Astrocyte (in vitro differentiated cells and primary cell): Measurements from ENCODE around the gene ABCA7. TPM values are rescaled to one million over a fixed set of nuclear protein-coding genes. Genes with fewer than 3 reads are reported as not detected.

Experiments
- DNase-seq: peaks from one replicate; pipeline ENCODE4 v3.0.0-alpha.2; 2010; ENCODE audit warnings: low read depth
- FAIRE-seq: peaks from 2 replicates; lab custom pipeline; 2011; peaks lifted over from hg19 to GRCh38; lab: Jason Lieb, UNC
- H2AFZ ChIP-seq: 2 replicates; pipeline ENCODE4 v1.6.0; 2012; ENCODE audit warnings: low read depth, low read length, inconsistent platforms
- H3K27ac ChIP-seq: 2 replicates; pipeline ENCODE4 v1.5.1; 2011; ENCODE audit warnings: low read depth, low read length, inconsistent platforms
- H3K27me3 ChIP-seq: 2 replicates; pipeline ENCODE4 v1.6.0; 2011; ENCODE audit warnings: low read length, inconsistent platforms; ENCODE audit not compliant: insufficient read depth
- H3K36me3 ChIP-seq: 2 replicates; pipeline ENCODE4 v1.5.1; 2011; ENCODE audit warnings: low read length, inconsistent platforms; ENCODE audit not compliant: insufficient read depth
- H3K4me1 ChIP-seq: 2 replicates; pipeline ENCODE4 v1.5.1; 2011; ENCODE audit warnings: low read length, inconsistent platforms; ENCODE audit not compliant: insufficient read depth
- H3K4me2 ChIP-seq: 2 replicates; pipeline ENCODE4 v1.6.0; 2012; ENCODE audit warnings: low read length, inconsistent platforms
- H3K4me3 ChIP-seq: 2 replicates; pipeline ENCODE4 v1.5.1; 2011; ENCODE audit warnings: low read depth, mild to moderate bottlenecking, low read length, inconsistent platforms; ENCODE audit not compliant: insufficient read depth
- H3K79me2 ChIP-seq: 2 replicates; pipeline ENCODE4 v1.6.0; 2012; ENCODE audit warnings: mild to moderate bottlenecking, low read length, inconsistent platforms; ENCODE audit not compliant: insufficient read depth
- H3K9ac ChIP-seq: 2 replicates; pipeline ENCODE4 v1.6.0; 2012; ENCODE audit warnings: mild to moderate bottlenecking, low read length, inconsistent platforms
- H3K9me3 ChIP-seq: 2 replicates; pipeline ENCODE4 v1.5.1; 2012; ENCODE audit warnings: low read depth, mild to moderate bottlenecking, low read length, inconsistent platforms; ENCODE audit not compliant: insufficient read depth
- H4K20me1 ChIP-seq: 2 replicates; pipeline ENCODE4 v1.6.0; 2012; ENCODE audit warnings: low read length, inconsistent platforms; ENCODE audit not compliant: insufficient read depth
- H3K27ac Mint-ChIP-seq: one replicate; pipeline ENCODE4 v1.8.0; 2021; ENCODE audit warnings: mild to moderate bottlenecking, mixed read lengths; ENCODE audit not compliant: unreplicated experiment
- H3K27me3 Mint-ChIP-seq: one replicate; pipeline ENCODE4 v1.8.0; 2021; ENCODE audit warnings: low read depth, mixed read lengths; ENCODE audit not compliant: unreplicated experiment
- H3K36me3 Mint-ChIP-seq: one replicate; pipeline ENCODE4 v1.8.0; 2021; ENCODE audit warnings: low read depth, mixed read lengths; ENCODE audit not compliant: unreplicated experiment
- H3K4me1 Mint-ChIP-seq: one replicate; pipeline ENCODE4 v1.8.0; 2021; ENCODE audit warnings: low read depth, mixed read lengths; ENCODE audit not compliant: unreplicated experiment
- H3K4me3 Mint-ChIP-seq: one replicate; pipeline ENCODE4 v1.8.0; 2021; ENCODE audit warnings: mild to moderate bottlenecking, moderate library complexity, mixed read lengths; ENCODE audit not compliant: unreplicated experiment
- H3K9me3 Mint-ChIP-seq: one replicate; pipeline ENCODE4 v1.8.0; 2021; ENCODE audit warnings: mild to moderate bottlenecking, mixed read lengths; ENCODE audit not compliant: unreplicated experiment
- CTCF ChIP-seq: IDR thresholded peaks from 2 replicates; pipeline ENCODE4 v1.5.1; 2011; ENCODE audit warnings: low read depth, mild to moderate bottlenecking, inconsistent platforms, low read length, moderate library complexity; ENCODE audit not compliant: insufficient read depth
- EZH2 ChIP-seq: IDR thresholded peaks from 2 replicates; pipeline ENCODE4 v1.6.1; 2012; ENCODE audit warnings: mild to moderate bottlenecking, low read length, inconsistent platforms; ENCODE audit not compliant: insufficient read depth
- total RNA-seq: library from RNA; stranded (reverse); gene quantifications from 2 replicates; pipeline ENCODE4 v1.2.1, GENCODE V29; 2021

ABCA7 gene
- total RNA-seq, 1 donor from 2014 or later: 18.4 TPM

GRCh38 chr19:1015782-1016646 lies 23.9 kb upstream of the ABCA7 start:
- Histone ChIP-seq H3K27ac (peak overlapping the region; percentile 48), H2AFZ (no peak overlapping the region), H3K4me3 (no peak overlapping the region), H3K9ac (peak overlapping the region; percentile 41), H3K4me1 (peaks cover 34% of the 10 kb centered on the region), H3K79me2 (peaks cover 82% of the 10 kb centered on the region), H4K20me1 (peaks cover 78% of the 10 kb centered on the region), H3K4me2 (peak overlapping the region; percentile 70), H3K27me3 (no peaks in the 10 kb centered on the region), H3K9me3 (no peaks in the 10 kb centered on the region), H3K36me3 (no peaks in the 10 kb centered on the region)
- H3K9me3 Mint-ChIP-seq: no peaks in the 10 kb centered on the region
- FAIRE-seq (no peak), DNase-seq (no peak)
- H3K36me3 Mint-ChIP-seq: no peaks in the 10 kb centered on the region
- H3K27ac Mint-ChIP-seq: peak overlapping the region; percentile 78
- no peak for TF ChIP-seq EZH2
- TF ChIP-seq CTCF: no peak
- H3K4me3 Mint-ChIP-seq: peak overlapping the region; percentile 71
- H3K4me1 Mint-ChIP-seq: peaks cover 22% of the 10 kb centered on the region
- no peaks in the 10 kb centered on the region for H3K27me3 Mint-ChIP-seq

GRCh38 chr19:1016647-1017114 lies 23.2 kb upstream of the ABCA7 start:
- Histone ChIP-seq H3K79me2 (peaks cover 82% of the 10 kb centered on the region), H3K9me3 (no peaks in the 10 kb centered on the region), H4K20me1 (peaks cover 78% of the 10 kb centered on the region), H3K27ac (peak overlapping the region; percentile 48), H3K9ac (peak overlapping the region; percentile 51), H3K4me3 (peak overlapping the region; percentile 15), H3K4me1 (peaks cover 34% of the 10 kb centered on the region), H3K27me3 (no peaks in the 10 kb centered on the region), H2AFZ (no peak overlapping the region), H3K36me3 (no peaks in the 10 kb centered on the region), H3K4me2 (peak overlapping the region; percentile 70)
- H3K27me3 Mint-ChIP-seq: no peaks in the 10 kb centered on the region
- TF ChIP-seq EZH2 (no peak), CTCF (no peak)
- no peaks in the 10 kb centered on the region for H3K36me3 Mint-ChIP-seq
- no peaks in the 10 kb centered on the region for H3K9me3 Mint-ChIP-seq
- no peak for FAIRE-seq
- peak overlapping the region; percentile 78 for H3K27ac Mint-ChIP-seq
- DNase-seq: peak; percentile 76
- H3K4me1 Mint-ChIP-seq: peaks cover 22% of the 10 kb centered on the region
- peak overlapping the region; percentile 75 for H3K4me3 Mint-ChIP-seq
